Measurements from ENCODE around the gene GALNT18. TPM values are rescaled to one million over a fixed set of nuclear protein-coding genes. Genes with fewer than 3 reads are reported as not detected.

The GALNT18 gene
- total and polyA plus RNA-seq, 4 donors, result 17.7 to 109 (median 63.7) TPM

DNA sequence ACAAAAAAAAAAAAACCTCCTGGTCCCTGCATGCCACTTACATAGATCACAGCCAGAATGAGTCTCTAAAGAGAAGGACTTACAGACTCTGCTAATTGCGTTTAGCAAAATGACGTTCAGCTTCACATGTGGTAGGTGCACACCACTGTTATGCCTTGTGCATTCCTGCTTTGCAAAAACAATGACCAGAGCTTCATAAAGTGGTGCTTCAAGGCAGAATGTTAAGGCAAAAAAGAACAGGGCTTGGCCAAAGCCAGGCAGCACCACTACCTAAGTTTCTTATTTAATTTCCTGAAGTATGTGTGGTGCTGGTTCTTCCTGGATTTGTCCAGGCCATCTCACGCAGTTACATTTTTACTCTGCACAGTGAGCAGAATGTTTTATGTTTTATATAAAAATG, 85.2 kb downstream of the GALNT18 start:
- ATAC-seq (ENCODE audit: insufficient read depth, low FRiP score) (no peak), DNase-seq (no peak)
- Histone ChIP-seq H3K27ac (ENCODE audit: low read depth in 1 of 2, low read length in 1 of 2) (peak overlapping the region; percentile 34 to 66), H3K9ac (ENCODE audit: insufficient read depth in 1 of 2, low read length in 2 of 2) (no peak overlapping the region), H3K4me1 (ENCODE audit: control insufficient read depth in 5 of 5, insufficient read depth in 5 of 5, low read length in 5 of 5) (peaks cover 5 to 42% (median 28%) of the 10 kb centered on the region in 5 donors), H3K9me3 (ENCODE audit: control insufficient read depth in 4 of 4, insufficient read depth in 3 of 4, low read length in 3 of 4) (no peaks in the 10 kb centered on the region), H3K4me3 (no peak overlapping the region), H3K27me3 (ENCODE audit: control insufficient read depth in 3 of 3, insufficient read depth in 3 of 3, low read length in 2 of 3) (no peaks in the 10 kb centered on the region), H3K36me3 (ENCODE audit: control insufficient read depth in 4 of 4, insufficient read depth in 4 of 4, low read length in 4 of 4) (no peaks in the 10 kb centered on the region)
- WGBS, 2 donors, result 62 to 80% methylated on average over 3 of the region's 3 CpGs
- TF ChIP-seq, protein P1, sequence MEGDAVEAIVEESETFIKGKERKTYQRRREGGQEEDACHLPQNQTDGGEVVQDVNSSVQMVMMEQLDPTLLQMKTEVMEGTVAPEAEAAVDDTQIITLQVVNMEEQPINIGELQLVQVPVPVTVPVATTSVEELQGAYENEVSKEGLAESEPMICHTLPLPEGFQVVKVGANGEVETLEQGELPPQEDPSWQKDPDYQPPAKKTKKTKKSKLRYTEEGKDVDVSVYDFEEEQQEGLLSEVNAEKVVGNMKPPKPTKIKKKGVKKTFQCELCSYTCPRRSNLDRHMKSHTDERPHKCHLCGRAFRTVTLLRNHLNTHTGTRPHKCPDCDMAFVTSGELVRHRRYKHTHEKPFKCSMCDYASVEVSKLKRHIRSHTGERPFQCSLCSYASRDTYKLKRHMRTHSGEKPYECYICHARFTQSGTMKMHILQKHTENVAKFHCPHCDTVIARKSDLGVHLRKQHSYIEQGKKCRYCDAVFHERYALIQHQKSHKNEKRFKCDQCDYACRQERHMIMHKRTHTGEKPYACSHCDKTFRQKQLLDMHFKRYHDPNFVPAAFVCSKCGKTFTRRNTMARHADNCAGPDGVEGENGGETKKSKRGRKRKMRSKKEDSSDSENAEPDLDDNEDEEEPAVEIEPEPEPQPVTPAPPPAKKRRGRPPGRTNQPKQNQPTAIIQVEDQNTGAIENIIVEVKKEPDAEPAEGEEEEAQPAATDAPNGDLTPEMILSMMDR (IDR thresholded peaks at IDR 0.05; ENCODE audit: control extremely low read depth, extremely low read depth), result no peak

DNA sequence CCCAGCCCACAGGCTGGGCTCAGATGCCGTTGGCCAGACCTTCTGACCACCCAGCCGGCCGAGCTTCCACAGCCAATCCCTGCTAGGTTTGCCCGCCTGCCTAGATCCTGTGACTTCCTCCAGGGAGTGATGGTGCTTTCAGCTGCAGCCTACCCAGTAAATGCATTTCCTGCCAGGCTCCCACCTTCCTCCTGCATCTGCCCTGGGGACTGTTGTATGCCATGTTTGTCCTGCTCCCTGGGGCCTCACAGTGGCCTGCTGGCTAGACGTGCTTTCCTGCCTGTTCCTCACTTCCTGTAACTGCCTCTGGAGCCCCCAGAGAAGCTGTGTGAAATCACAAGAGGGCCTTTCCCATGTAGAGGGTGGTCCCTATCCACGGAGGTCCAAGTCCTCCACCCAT, 86.2 kb downstream of the GALNT18 start:
- no peak for ATAC-seq (ENCODE audit: insufficient read depth, low FRiP score)
- H3K36me3 ChIP-seq (ENCODE audit: control insufficient read depth in 4 of 4, insufficient read depth in 4 of 4, low read length in 4 of 4), result no peaks in the 10 kb centered on the region
- no peak overlapping the region for H3K9ac ChIP-seq (ENCODE audit: insufficient read depth in 1 of 2, low read length in 2 of 2)
- 53 to 66% methylated on average over 6 of the region's 6 CpGs for WGBS, 2 donors
- peaks cover 14 to 44% (median 29%) of the 10 kb centered on the region in 5 donors for H3K4me1 ChIP-seq (ENCODE audit: control insufficient read depth in 5 of 5, insufficient read depth in 5 of 5, low read length in 5 of 5)
- no peaks in the 10 kb centered on the region for H3K27me3 ChIP-seq (ENCODE audit: control insufficient read depth in 3 of 3, insufficient read depth in 3 of 3, low read length in 2 of 3)
- TF ChIP-seq, protein P1 (IDR thresholded peaks at IDR 0.05; ENCODE audit: control extremely low read depth, extremely low read depth), result no peak
- DNase-seq, result peak in 2 of 3 donors; percentile 45 to 64
- H3K27ac ChIP-seq (ENCODE audit: low read depth in 1 of 2, low read length in 1 of 2), result peak overlapping the region in 1 of 2 donors; percentile 17
- no peak overlapping the region for H3K4me3 ChIP-seq
- no peaks in the 10 kb centered on the region for H3K9me3 ChIP-seq (ENCODE audit: control insufficient read depth in 4 of 4, insufficient read depth in 3 of 4, low read length in 3 of 4)

DNA sequence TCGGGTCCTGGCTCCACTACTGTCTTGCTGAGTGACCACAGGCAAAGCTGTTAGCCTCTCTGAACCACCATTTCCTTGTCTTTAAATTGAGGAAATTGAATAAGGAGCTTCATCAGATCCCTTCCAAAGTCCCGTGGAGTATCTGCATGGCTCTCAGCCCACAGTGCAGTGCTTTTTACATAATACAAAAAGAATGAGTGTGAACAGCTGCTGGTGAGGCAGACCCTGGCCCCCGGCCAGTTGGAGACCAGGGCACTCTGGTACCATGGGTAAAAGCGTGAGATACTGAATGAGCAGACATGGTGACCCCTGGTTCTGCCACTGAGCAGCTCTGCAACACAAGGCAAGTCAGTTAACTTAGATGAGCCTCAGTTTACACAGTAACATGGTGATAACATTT, 86.8 kb downstream of the GALNT18 start:
- Histone ChIP-seq H3K9me3 (ENCODE audit: control insufficient read depth in 4 of 4, insufficient read depth in 3 of 4, low read length in 3 of 4) (no peaks in the 10 kb centered on the region), H3K36me3 (ENCODE audit: control insufficient read depth in 4 of 4, insufficient read depth in 4 of 4, low read length in 4 of 4) (no peaks in the 10 kb centered on the region), H3K27me3 (ENCODE audit: control insufficient read depth in 3 of 3, insufficient read depth in 3 of 3, low read length in 2 of 3) (no peaks in the 10 kb centered on the region), H3K27ac (ENCODE audit: low read depth in 1 of 2, low read length in 1 of 2) (no peak overlapping the region), H3K9ac (ENCODE audit: insufficient read depth in 1 of 2, low read length in 2 of 2) (no peak overlapping the region), H3K4me3 (no peak overlapping the region), H3K4me1 (ENCODE audit: control insufficient read depth in 5 of 5, insufficient read depth in 5 of 5, low read length in 5 of 5) (peaks cover 14 to 48% (median 29%) of the 10 kb centered on the region in 5 donors)
- TF ChIP-seq, protein P1 (IDR thresholded peaks at IDR 0.05; ENCODE audit: control extremely low read depth, extremely low read depth), result no peak
- peak; percentile 66 to 73 (median 72) for DNase-seq
- WGBS, 2 donors, result 50 to 64% methylated on average over 4 of the region's 4 CpGs
- no peak for ATAC-seq (ENCODE audit: insufficient read depth, low FRiP score)

DNA sequence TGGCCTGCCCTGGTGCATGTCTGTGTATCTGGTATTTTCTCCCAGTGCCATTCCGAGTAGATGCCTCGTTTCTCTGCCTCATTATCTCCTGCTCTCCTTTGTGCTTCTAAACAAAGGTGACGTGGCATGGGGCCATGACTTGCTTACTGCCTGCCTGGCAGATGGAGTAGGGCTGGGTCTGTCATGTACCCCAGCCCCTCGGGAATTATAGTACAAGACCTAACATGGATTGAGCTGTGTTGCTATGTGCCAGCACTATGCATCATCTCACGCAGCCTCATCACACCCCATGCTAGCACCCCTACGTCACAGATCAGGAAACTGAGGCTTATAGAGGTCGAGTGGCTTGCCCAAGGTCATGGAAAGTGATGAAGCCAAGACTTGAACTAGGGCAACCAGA, 88.1 kb downstream of the GALNT18 start:
- H3K9ac ChIP-seq (ENCODE audit: insufficient read depth in 1 of 2, low read length in 2 of 2), result no peak overlapping the region
- no peak for DNase-seq
- peaks cover 17 to 44% (median 24%) of the 10 kb centered on the region in 5 donors for H3K4me1 ChIP-seq (ENCODE audit: control insufficient read depth in 5 of 5, insufficient read depth in 5 of 5, low read length in 5 of 5)

More for the DNA sequence above, 88.1 kb downstream of the GALNT18 start:
- no peak overlapping the region for H3K27ac ChIP-seq (ENCODE audit: low read depth in 1 of 2, low read length in 1 of 2)
- TF ChIP-seq, protein P1 (IDR thresholded peaks at IDR 0.05; ENCODE audit: control extremely low read depth, extremely low read depth), result no peak
- WGBS, 2 donors, result 85 to 87% methylated on average over 7 of the region's 7 CpGs
- no peak for ATAC-seq (ENCODE audit: insufficient read depth, low FRiP score)
- peaks cover 0 to 3% (median 0%) of the 10 kb centered on the region in 4 donors for H3K9me3 ChIP-seq (ENCODE audit: control insufficient read depth in 4 of 4, insufficient read depth in 3 of 4, low read length in 3 of 4)
- H3K27me3 ChIP-seq (ENCODE audit: control insufficient read depth in 3 of 3, insufficient read depth in 3 of 3, low read length in 2 of 3), result no peaks in the 10 kb centered on the region
- no peaks in the 10 kb centered on the region for H3K36me3 ChIP-seq (ENCODE audit: control insufficient read depth in 4 of 4, insufficient read depth in 4 of 4, low read length in 4 of 4)
- H3K4me3 ChIP-seq, result no peak overlapping the region
